NCI-H510A treated with DMSO at 0.1 percent for 48 hours (cell line): ENCODE results near the gene GALNT1.
"Not testable (repeated sequence)": the region's sequence is repeated elsewhere in the genome, so short reads cannot be mapped to it uniquely, and the experiment has no call there.

Experiments used
- DNase-seq: peaks from one replicate; lab custom pipeline; 2025; lab: John Stamatoyannopoulos, UW

GALNT1 gene

DNA sequence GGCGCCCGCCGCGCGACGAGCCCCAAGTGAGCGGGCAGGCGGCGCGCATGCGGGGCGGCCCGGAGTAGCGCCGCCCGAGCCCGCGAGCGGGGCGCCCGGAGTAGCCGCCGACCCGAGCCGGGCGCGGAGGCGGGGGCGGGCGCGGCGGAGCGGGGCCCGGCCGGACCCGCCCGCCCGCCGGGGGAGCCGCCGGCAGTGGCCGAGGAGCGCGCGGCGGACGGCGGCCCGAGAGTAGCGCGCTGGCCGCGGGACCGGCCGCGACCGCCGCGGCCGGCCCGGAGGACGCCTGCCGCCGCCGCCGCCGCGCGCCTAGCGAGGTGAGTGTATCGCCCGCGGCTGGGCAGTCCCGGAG is at the start of gene GALNT1:
Gene GALNT1 (plus strand): TSS at position 195 of the 352 bp plus-strand sequence. CDS start 72,923 bp downstream, outside the sequence.
- DNase-seq = no peak

DNA sequence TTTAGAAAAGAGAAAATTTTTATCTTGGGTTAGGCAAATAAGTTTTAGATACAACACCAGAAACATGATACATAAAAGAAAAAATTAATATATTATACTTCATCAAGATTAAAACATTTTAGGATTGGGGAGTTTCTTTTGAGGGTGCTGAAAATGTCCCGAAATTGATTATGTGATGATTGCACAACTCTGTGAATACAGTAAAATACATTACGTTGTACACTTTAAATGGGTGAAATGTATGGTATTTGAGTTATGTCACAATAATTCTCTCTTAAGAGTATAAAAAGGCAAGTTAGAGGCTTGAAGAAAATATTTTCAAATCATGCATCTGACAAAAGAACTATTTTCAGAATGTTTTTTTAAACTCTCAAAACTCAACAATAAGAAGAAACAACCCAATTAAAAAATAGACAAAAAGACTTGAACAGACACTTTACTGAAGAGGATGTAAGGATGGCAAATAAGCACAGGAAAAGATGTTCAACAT is 47.6 kb upstream of the GALNT1 start:
- DNase-seq = no peak

DNA sequence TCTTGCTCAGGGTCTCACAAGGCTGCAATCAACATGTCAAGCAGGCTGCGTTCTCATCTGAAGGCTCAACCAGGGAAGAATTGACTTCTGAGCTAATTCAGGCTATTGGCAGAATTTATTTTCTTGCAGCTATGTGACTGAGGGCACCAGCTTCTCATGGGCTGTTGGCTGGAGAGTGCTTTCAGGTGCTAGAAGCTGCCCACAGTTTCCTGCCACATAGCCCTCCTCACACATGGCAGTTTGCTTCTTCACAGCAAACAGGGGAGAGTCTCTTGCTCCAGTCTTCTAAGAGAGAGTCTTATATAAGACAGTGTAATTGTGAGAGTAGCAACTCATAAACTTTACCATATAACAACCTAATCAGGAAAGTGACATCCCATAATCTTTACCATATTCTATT is 46.2 kb upstream of the GALNT1 start:
- DNase-seq = no peak

DNA sequence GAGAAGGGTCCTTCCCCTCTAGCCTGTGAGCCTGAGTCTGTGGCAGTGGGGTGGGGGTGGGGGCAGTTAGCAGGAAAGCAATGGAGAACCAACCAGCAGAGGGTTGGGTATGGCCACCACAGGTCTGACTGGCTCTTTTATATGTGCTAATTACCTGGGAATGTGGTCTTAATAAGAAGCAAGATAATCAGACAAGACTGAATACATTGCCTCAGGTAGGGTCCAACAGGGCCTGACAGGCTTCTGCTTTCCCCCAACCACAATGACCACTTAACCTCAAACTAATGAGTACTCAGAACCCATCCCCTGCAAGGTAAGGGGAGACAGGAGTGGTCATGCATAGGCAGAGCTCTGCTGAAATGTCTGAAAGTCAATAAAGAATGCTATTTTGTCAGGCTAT is 39.2 kb upstream of the GALNT1 start:
- no peak for DNase-seq

DNA sequence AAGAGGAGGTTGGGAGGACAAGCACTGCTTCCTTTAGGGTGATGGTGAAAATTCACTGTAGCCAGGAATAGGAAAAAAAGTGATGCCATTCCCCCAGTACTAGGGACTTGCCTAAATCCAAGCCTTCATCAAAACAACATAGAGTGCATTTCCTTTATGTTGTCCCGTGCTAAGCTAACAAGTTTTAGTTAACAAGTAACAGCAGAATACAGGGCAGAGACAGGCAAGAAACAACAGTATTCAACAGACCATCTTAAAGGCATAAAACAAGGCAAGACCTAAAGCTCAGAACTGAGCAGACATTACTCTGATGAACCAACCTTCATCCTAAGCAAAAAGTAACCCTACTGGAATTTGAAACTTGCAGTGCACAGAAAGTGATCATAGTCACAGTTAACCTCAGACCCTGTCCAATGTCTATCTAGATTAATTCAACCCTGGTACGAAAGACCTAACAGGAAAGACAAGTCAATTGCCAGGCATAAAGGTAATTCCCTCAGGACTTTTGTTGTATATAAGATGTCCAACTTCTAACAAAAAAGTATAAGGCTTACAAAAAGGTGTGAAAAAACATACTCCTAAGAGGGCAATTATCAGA is 34.4 kb upstream of the GALNT1 start:
- DNase-seq = no peak

DNA sequence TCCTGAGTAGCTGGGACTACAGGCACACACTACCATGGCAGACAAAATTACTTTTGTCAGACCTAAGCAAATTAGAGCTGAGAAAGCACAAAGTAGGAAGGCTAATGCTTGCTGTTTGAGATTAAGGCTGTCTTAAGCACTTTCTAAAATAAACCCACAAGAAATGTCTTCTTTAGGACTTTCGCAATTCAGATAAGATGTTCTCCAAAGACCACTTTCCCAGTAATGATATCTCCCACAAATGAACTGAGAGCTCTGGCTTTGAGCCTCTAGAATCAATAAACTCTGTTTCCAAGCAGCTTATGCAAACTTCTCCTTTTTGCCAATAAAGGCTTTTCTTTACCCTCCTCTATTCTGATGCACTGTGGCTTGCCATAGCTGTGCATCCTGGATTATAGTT is 32.0 kb upstream of the GALNT1 start:
- DNase-seq = no peak

DNA sequence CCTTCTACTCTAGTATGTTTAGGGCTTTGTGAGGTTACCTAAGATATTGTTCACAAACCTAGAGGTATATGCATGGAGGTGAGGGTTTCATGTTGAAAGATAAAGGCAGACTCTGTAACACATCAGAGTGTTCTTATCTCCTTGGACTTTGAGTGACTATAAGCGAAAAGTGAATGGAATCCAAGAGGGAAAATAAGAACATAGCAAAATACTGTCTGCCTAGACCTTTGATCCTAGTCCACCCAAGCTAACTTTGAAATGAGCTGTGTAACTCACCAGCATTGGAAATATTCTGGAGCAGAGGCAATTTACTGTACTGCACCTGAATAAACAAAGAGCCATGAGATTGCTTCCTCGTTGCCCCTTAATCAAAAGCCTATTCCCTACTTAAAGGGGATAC is 28.2 kb upstream of the GALNT1 start:
- no peak for DNase-seq

DNA sequence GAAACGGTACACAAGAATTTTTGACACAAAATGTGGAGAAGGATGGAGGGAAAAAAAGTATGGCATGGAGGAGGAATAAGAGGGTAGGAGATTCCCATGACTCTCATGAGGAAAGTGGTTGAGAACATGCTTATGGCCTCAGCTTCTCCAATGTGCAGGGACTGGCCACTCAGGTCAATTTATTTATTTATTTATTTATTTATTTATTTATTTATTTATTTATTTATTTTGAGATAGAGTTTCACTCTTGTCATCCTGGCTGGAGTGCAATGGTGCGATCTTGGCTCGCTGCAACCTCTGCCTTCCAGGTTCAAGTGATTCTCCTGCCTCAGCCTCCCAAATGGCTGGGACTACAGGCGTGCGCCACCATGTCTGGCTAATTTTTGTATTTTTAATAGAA is 26.0 kb upstream of the GALNT1 start:
- not testable (repeated sequence) for DNase-seq

DNA sequence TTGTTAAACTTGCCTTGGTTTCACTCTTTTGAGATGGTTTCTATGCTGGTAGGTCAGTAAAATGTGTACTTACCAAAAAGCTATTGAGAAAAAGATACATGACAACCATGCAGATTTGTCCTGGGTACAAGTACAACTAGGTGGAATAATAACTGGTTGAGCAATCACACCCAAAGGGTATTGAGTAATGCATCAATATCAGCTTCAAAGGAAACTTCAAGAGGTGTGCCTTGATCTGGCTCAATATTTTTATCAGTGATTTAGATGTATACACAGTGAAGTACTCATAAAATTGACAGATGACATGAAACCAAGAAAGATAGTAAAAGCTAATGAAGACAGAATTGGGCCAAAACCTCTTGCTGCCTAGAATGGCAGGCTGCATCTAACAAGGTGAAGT is 21.7 kb upstream of the GALNT1 start:
- DNase-seq = no peak

DNA sequence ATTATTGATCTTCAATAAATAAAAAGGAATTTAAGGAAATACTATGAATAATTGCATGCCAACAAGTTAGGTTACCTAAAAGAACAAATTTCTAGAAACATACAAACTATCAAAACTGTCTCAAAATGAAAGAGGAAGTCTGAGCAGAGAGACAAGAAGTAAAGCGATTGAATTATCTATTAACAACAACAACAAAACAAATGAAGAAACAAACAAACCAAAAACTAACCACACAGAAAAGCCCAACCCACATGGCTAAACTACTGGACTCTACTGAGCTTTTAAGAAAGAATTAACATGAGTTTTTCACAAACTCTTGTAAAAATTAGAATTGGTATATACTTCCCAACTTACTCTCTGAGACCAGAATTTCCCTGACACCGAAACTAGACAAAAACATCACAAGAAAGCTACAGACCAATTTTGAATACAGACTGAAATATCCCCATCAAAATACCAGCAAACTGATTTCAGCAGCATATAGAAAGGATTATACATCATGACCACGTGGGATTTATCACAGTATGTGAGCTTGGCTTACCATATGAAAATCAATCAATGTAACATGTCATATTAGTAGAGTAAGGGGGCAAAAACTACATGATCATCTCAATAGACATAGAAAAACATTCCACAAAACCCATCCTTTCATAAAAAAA is 16.6 kb upstream of the GALNT1 start:
- DNase-seq = no peak

DNA sequence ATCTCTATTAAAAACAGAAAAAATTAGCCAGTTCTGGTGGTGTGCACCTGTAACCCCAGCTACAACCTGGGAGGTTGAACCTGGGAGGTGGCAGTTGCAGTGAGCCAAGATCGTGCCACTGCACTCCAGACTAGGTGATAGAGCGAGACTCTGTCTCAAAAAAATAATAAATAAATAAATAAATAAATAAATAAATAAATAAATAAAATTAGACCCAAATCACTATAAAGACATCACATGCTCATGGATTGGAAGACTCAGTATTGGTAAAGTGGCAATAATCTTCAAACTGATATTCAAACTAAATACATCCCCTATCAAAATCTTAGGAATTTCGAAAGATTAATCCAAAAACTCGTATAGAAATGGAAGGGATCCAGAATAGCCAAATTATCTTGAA is 15.5 kb upstream of the GALNT1 start:
- no peak for DNase-seq

DNA sequence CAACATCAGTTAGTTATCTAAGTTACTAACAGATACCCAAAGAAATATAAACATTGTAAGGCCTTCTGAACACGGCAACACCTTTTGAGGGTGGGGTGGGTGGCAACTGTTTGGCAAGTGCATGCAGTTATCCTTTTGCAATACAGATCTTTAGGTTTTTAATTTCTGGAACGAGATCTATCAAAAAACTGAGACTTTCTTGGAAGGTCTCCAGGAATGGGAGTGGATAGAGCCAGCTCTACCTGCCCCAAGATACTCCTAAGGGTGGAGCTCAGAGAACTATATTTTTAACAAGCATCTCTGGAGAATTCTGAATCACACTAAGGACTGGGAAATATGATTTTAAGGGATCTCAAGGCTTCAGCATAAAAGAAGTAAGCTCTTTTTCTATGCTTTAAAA is 11.4 kb upstream of the GALNT1 start:
- DNase-seq = no peak

DNA sequence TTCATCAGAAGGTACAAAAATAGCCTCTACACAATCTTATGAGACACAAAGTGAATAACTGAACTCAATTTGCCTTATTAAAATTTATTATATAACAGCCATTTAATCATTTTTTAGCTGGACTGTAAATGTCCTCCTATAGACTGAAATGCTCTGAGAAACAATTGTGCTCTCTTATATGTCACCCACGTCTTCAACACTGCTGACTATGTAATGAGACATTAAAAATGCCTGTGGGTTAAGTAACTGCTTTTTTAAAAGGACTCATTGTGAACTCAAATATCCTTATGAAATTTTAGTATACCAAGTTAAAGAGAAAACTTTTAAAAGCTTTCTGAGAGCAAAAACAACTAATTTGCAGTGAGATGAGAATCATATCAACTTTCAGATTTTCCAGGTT is 10.4 kb upstream of the GALNT1 start:
- DNase-seq = no peak

DNA sequence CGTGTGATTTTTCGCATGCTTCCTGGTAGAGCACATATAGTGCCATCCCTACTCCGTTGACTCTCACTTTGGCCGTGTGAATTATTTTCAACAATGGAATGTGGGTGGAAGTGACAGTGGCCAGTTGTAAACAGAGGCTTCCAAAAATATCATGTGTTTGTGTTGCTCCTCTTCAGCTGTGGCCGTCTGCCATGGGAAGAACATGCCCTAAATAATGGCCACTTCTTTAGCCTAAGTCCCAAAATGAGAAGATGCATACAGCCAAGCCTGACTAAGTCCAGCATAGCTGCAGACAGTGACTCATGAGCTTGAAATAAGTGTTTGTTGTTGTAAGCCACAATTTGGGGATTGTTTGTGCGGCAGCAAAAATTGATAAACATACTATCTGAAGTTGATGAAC is 8.9 kb upstream of the GALNT1 start:
- DNase-seq = no peak

DNA sequence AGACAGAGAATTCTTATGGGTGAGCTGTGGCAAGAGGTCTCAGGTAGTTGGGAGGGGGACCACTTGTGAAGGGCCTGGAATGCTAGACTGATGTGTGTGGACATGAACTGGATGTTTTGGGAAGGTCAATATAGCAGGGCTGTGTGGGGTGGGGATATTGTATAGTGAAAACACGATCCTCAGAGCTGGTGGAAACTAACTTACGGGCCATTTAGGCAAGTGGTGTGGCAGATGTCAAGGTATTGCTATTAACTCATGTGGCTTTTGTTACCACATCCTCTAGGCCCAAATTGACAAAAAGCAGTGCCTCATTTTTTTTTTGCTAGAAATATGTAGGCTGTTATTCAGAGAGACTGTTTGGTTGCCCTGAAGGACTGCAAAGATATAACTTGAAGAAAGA is 8.0 kb upstream of the GALNT1 start:
- no peak for DNase-seq

DNA sequence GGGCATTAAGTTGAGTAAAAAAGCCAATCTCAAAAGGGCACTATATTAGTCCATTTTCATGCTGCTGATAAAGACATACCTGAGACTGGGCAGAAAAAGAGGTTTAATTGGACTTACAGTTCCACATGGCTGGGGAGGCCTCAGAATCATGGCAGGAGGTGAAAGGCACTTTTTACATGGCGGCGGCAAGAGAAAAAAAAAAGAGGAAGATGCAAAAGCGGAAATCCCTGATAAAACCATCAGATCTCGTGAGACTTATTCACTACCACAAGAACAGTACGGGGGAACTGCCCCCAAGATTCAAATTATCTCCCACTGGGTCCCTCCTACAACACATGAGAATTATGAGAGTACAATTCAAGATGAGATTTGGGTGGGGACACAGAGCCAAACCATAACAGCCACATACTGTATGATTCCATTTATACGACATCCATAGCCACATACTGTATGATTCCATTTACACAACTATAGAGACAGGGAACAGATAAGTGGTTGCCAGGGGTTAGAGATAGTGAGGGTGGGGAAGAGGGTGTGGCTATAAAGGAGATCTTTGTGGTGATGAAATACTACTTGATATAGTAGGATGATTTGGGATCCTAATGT is 5.2 kb upstream of the GALNT1 start:
- DNase-seq = not testable (repeated sequence)

DNA sequence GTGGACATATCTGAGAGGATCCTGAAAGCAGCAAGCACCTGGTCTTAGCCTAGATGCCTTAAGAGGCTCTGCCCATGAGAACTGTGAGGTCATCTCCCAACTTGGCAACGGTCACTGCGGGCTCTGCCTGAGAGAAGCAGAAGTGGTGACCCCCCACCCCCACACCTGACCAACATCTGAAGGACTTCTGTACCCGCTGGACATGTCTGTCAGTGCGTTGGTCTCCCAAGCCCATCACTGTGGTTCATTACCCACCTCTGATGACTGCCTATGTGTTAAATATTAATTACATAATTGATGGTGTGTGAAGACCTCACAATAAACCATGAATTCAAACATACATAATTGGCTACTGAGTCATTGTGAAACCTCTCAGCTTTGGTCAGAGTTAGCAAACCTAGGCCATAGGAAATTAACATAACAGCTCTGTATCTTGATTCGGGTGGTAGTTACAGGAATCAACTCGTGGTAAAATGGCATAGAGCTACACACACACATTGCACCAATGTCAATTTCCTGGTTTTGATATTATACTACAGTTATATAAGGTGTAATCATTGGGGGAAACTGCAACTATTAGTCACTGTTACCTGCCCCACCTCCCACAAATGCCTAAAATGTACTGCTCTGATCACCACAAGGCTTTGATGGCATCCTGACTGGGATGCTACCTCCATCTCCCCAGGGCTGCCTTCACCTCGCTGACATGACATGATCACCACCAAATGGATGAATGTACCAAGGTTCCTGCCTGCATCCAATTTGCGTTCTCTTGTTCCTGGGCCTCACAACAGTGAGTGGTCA is 4.3 kb upstream of the GALNT1 start:
- no peak for DNase-seq

DNA sequence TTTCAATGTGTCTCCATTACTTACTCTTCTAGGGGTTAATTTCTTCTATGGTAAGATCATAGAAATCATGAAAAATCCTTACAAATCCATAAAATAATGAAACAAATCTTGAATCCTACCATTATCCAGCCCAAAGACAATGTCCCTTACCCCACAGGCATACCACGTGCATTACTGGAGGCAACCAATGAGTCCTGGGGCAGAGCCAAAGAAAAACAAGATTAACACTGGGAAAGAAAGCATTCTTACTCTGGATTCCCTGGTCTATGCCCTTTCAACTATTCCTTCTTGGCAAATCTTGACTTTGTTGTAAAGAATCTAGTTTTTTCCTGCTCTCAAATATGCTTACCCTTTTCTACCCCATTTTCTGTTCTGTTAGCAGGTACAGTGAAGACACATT is 3.1 kb upstream of the GALNT1 start:
- DNase-seq = no peak

DNA sequence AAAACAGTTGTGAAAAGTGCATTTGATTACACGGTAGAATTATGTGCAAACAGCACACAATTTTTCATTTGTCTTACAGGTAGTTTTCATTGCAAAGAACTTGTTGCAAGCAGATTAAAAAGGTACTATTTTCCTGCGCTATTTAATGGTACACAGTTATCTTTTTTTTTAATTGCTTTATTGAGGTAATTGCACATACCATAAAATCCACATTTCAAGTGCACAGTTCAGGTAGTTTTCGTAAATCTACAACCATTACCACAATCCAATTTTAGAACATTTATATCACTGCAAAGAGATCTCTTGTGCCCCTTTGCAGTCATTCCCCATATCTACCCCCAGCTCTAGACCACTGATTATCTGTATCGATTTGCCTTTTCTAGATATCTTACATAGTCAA is 2.6 kb upstream of the GALNT1 start:
- no peak for DNase-seq

DNA sequence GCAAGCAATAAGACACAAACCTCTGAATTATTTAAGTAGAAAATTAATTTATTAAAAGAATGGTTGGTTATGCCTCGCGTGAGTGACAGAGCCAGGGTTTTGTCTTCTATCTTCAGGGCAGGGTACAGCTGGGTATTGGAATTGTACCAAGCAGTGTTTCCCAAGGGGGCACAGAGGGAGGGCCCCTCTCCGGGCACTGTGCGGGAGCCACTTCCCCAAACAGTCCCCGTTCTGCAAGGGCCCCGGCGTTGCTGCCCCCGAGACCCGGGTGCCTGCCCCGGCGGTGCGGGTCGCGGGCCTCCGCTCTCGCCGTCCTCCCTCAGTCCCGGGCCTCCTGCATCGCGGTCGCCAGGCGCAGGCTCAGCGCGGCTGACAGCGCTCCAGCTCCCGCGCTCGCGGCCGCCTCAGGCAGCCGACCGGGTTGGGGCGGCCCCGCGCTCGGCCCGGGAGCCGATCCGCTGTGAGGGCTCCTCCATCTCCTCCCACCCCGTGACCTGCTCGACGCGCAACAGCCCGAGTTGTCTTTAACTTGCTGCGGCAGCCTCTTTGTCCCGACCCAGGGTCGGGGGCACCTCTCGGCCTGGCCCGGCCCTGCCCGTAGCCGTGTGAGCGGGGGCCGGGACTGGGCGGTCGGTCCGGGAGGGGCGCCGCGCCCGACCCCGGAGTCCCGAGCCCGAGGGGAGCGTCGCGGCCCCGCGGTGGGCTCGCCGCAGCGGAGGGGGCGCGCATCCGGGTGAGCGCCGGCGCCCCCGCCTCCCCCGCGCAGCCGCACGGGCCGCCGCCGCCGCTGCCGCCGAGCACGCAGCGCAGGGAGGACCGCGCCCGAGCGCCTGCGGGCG is 620 bp upstream of the GALNT1 start:
- DNase-seq = peak; percentile 72

DNA sequence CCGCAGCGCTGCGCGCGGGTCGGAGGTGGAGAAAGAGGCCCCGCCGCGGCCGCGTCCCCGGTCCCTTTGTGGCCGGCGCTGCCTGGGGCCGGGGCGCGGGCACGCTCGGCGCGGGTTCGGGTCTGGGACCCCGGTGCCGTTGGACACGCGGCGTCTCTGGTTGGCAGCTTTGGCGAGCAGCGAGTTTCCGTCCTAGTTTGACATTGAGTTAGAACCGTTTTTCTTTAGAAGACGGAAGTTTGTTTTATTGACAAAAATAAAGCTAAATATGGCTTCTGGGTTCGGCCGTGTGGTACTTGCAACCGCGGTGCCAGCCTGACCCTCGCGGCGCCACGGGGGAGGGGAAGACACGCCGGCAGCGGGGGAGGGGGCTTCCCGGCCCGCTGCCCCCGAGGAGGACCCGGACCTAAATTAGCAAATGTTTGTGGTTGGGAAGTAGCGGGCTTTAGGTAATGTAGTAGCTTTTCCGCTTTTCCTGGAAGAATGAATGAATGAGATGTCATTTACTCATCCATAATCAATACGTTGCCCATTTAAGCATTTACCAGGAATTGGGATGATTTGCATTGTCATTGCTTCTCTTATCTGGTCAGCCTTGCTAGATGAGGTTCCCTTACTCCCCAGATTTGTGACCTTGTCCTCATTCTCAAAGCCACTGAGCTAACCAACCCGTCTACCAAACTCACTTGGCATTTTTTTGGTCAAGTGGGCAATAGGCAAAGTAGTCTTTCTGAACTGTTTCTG is 530 bp downstream of the GALNT1 start:
- DNase-seq = no peak
